ENCODE results near the gene NOL11.
"Not testable (repeated sequence)": the region's sequence is repeated elsewhere in the genome, so short reads cannot be mapped to it uniquely, and the experiment has no call there.

Gene NOL11

GRCh38 chr17:67725807-67726206, 8.1 kb downstream of the NOL11 start:
- TF ChIP-seq CTCF (conservative IDR thresholded peaks at IDR 0.05) = no peak
- no peak overlapping the region for H3K27ac ChIP-seq

GRCh38 chr17:67727152-67728039, 9.7 kb downstream of the NOL11 start:
- H3K27ac ChIP-seq = not testable (repeated sequence)

GRCh38 chr17:67729903-67730302, 12.2 kb downstream of the NOL11 start:
- H3K27ac ChIP-seq = no peak overlapping the region
- no peak for TF ChIP-seq CTCF (conservative IDR thresholded peaks at IDR 0.05)

GRCh38 chr17:67730731-67731130, 13.0 kb downstream of the NOL11 start:
- TF ChIP-seq CTCF (conservative IDR thresholded peaks at IDR 0.05) = no peak
- H3K27ac ChIP-seq = no peak overlapping the region

- no peak for TF ChIP-seq CTCF (conservative IDR thresholded peaks at IDR 0.05)
- no peak overlapping the region for H3K27ac ChIP-seq
Measured at GRCh38 chr17:67733449-67733848, 15.7 kb downstream of the NOL11 start.

- TF ChIP-seq CTCF (conservative IDR thresholded peaks at IDR 0.05) = no peak
- H3K27ac ChIP-seq = no peak overlapping the region
Measured at GRCh38 chr17:67737145-67737544, 19.4 kb downstream of the NOL11 start.

GRCh38 chr17:67742025-67742424, 24.3 kb downstream of the NOL11 start:
- TF ChIP-seq CTCF (conservative IDR thresholded peaks at IDR 0.05) = no peak
- H3K27ac ChIP-seq = no peak overlapping the region
